HG02759 (cell line): Measurements from ENCODE around the gene ZMYM5.
"Not testable (repeated sequence)": the region's sequence is repeated elsewhere in the genome, so short reads cannot be mapped to it uniquely, and the experiment has no call there.

ENCODE experiments used
- ATAC-seq: cut with Tn5 transposase; IDR thresholded peaks from one replicate; pipeline ENCODE4 v1.9.1; 2021; ENCODE audit warnings: mild to moderate bottlenecking, moderate library complexity; ENCODE audit not compliant: unreplicated experiment

The ZMYM5 gene

GRCh38 chr13:19822673-19823072 lies 40.8 kb downstream of the ZMYM5 start:
- ATAC-seq = no peak

- ATAC-seq = no peak
Measured at GRCh38 chr13:19818223-19818842, 45.1 kb downstream of the ZMYM5 start.

GRCh38 chr13:19817510-19818158 lies 45.8 kb downstream of the ZMYM5 start:
- no peak for ATAC-seq

GRCh38 chr13:19817106-19817505 lies 46.3 kb downstream of the ZMYM5 start:
- ATAC-seq = no peak

- ATAC-seq = not testable (repeated sequence)
Measured at GRCh38 chr13:19815842-19816241, 47.6 kb downstream of the ZMYM5 start.

GRCh38 chr13:19810996-19811881 lies 52.2 kb downstream of the ZMYM5 start:
- ATAC-seq = no peak

GRCh38 chr13:19810151-19810550 lies 53.3 kb downstream of the ZMYM5 start:
- ATAC-seq = no peak

GRCh38 chr13:19805765-19806164 lies 57.7 kb downstream of the ZMYM5 start:
- ATAC-seq = no peak

GRCh38 chr13:19795956-19796355 lies 67.5 kb downstream of the ZMYM5 start:
- no peak for ATAC-seq

GRCh38 chr13:19794631-19795030 lies 68.8 kb downstream of the ZMYM5 start:
- ATAC-seq = no peak

GRCh38 chr13:19791953-19792537 lies 71.4 kb downstream of the ZMYM5 start:
- ATAC-seq = no peak

GRCh38 chr13:19782727-19783682 lies 80.4 kb downstream of the ZMYM5 start, which contains the start of gene PSPC1:
PSPC1 (minus strand) TSS chr13:19782945; CDS start chr13:19782757, 188 bp downstream.
- peak; percentile 94 for ATAC-seq

- ATAC-seq = peak; percentile 49
Measured at GRCh38 chr13:19782049-19782726, 81.3 kb downstream of the ZMYM5 start.

- no peak for ATAC-seq
Measured at GRCh38 chr13:19781526-19781925, 81.9 kb downstream of the ZMYM5 start.

GRCh38 chr13:19780753-19781418 lies 82.6 kb downstream of the ZMYM5 start:
- ATAC-seq = not testable (repeated sequence)
